Neural cell (in vitro differentiated cells): ENCODE data around the gene MTX1. TPM values are rescaled to one million over a fixed set of nuclear protein-coding genes. Genes with fewer than 3 reads are reported as not detected.
"Not testable (repeated sequence)": the region's sequence is repeated elsewhere in the genome, so short reads cannot be mapped to it uniquely, and the experiment has no call there.

ENCODE experiments used
- H2AFZ ChIP-seq: fragments of 200-600, 300-800 bp; sonication (generic), shearing (Covaris generic); 2 replicates; pipeline ENCODE4 v1.6.0; 2014; ENCODE audit warnings: low read depth, mild to moderate bottlenecking, antibody characterized with exemption, low read length, moderate library complexity
- H3F3A ChIP-seq: fragments of 200-600 bp; shearing (Covaris generic); 2 replicates; pipeline ENCODE4 v1.6.1; 2016; ENCODE audit warnings: mild to moderate bottlenecking, moderate library complexity, mixed read lengths, antibody characterized with exemption, low read length; ENCODE audit not compliant: insufficient read depth, poor library complexity, severe bottlenecking
- H3K27ac ChIP-seq: fragments of 200-600, 300-800 bp; sonication (generic), shearing (Covaris generic); 2 replicates; pipeline ENCODE4 v1.5.1; 2014; ENCODE audit warnings: mild to moderate bottlenecking, low read length, moderate library complexity
- H3K27me3 ChIP-seq: fragments of 300-800, 200-600 bp; sonication (generic), shearing (Covaris generic); 2 replicates; pipeline ENCODE4 v1.6.0; 2014; ENCODE audit warnings: mild to moderate bottlenecking, low read depth, low read length, moderate library complexity; ENCODE audit not compliant: insufficient read depth
- H3K36me3 ChIP-seq: fragments of 300-800, 200-600 bp; sonication (generic), shearing (Covaris generic); 2 replicates; pipeline ENCODE4 v1.5.1; 2014; ENCODE audit warnings: mild to moderate bottlenecking, antibody characterized with exemption, low read length, moderate library complexity; ENCODE audit not compliant: insufficient read depth
- H3K4me2 ChIP-seq: fragments of 300-800, 200-600 bp; sonication (generic), shearing (Covaris generic); 2 replicates; pipeline ENCODE4 v1.6.0; 2014; ENCODE audit warnings: mild to moderate bottlenecking, low read length
- H3K4me3 ChIP-seq: fragments of 300-800, 200-600 bp; sonication (generic), shearing (Covaris generic); 2 replicates; pipeline ENCODE4 v1.5.1; 2014; ENCODE audit warnings: mild to moderate bottlenecking, low read length, moderate library complexity
- H3K79me2 ChIP-seq: fragments of 200-600 bp; shearing (Covaris generic); replicated peaks from 2 replicates; pipeline ENCODE4 v1.6.0; 2014; ENCODE audit warnings: mild to moderate bottlenecking, low read length, moderate library complexity; ENCODE audit not compliant: insufficient read depth
- H3K9ac ChIP-seq: fragments of 300-800, 200-600 bp; sonication (generic), shearing (Covaris generic); 2 replicates; pipeline ENCODE4 v1.6.1; 2016; ENCODE audit warnings: mild to moderate bottlenecking, low read length, mixed read lengths
- H3K9me2 ChIP-seq: fragments of 200-600 bp; shearing (Covaris generic); 2 replicates; pipeline ENCODE4 v1.6.1; 2016; ENCODE audit warnings: mild to moderate bottlenecking, low read length, mixed read lengths; ENCODE audit not compliant: insufficient read depth
- H3K9me3 ChIP-seq: fragments of 200-600, 300-800 bp; sonication (generic), shearing (Covaris generic); 2 replicates; pipeline ENCODE4 v1.6.1; 2016; ENCODE audit warnings: mild to moderate bottlenecking, mixed run types, low read length, moderate library complexity, mixed read lengths
- H4K20me1 ChIP-seq: fragments of 200-600 bp; shearing (Covaris generic); 2 replicates; pipeline ENCODE4 v1.6.1; 2016; ENCODE audit warnings: mild to moderate bottlenecking, mixed run types; ENCODE audit not compliant: insufficient read depth
- EP300 ChIP-seq: fragments of 450-650 bp; conservative IDR thresholded peaks from 2 replicates; pipeline ENCODE4 v1.6.1; 2014; ENCODE audit warnings: antibody characterized with exemption, mild to moderate bottlenecking, moderate library complexity; ENCODE audit not compliant: poor library complexity, severe bottlenecking
- EZH2 ChIP-seq: fragments of 200-600, 300-800 bp; shearing (Covaris generic), sonication (generic); IDR thresholded peaks from 2 replicates; pipeline ENCODE4 v1.6.1; 2014; ENCODE audit warnings: antibody characterized with exemption, low read length, borderline replicate concordance, mild to moderate bottlenecking; ENCODE audit not compliant: insufficient read depth, poor library complexity, severe bottlenecking
- MXI1 ChIP-seq: fragments of 450-650 bp; conservative IDR thresholded peaks from 2 replicates; pipeline ENCODE4 v1.6.1; 2014; ENCODE audit warnings: antibody characterized with exemption, mild to moderate bottlenecking; ENCODE audit not compliant: poor library complexity, severe bottlenecking
- POLR2AphosphoS5 ChIP-seq: IDR thresholded peaks from 2 replicates; pipeline ENCODE4 v1.6.1; 2012
- RAD21 ChIP-seq: fragments of 450-650 bp; conservative IDR thresholded peaks from 2 replicates; pipeline ENCODE4 v1.6.1; 2014; ENCODE audit warnings: antibody characterized with exemption, mild to moderate bottlenecking, moderate library complexity
- SMC3 ChIP-seq: fragments of 450-650 bp; conservative IDR thresholded peaks from 2 replicates; pipeline ENCODE4 v1.6.1; 2014; ENCODE audit warnings: antibody characterized with exemption, mild to moderate bottlenecking, moderate library complexity; ENCODE audit not compliant: poor library complexity
- TAF1 ChIP-seq: IDR thresholded peaks from 2 replicates; pipeline ENCODE4 v1.6.1; 2012; ENCODE audit warnings: low read depth
- polyA plus RNA-seq: library from polyadenylated mRNA; depleted of rRNA; stranded (reverse); fragments of >200 nt; gene quantifications from 2 replicates; pipeline ENCODE4 v1.2.3, GENCODE V29; 2014
- TF ChIP-seq, protein P1 (sequence below): IDR thresholded peaks from 2 replicates; pipeline ENCODE4 v1.6.1; 2012; ENCODE audit warnings: borderline replicate concordance
- TF ChIP-seq, protein P2 (sequence below): fragments of 450-650 bp; IDR thresholded peaks from 2 replicates; pipeline ENCODE4 v1.5.1; 2014; ENCODE audit warnings: antibody characterized with exemption, mild to moderate bottlenecking, moderate library complexity; ENCODE audit not compliant: poor library complexity, severe bottlenecking

Gene MTX1
- polyA plus RNA-seq, 1 donor from 2014 or later = 55.0 TPM

DNA sequence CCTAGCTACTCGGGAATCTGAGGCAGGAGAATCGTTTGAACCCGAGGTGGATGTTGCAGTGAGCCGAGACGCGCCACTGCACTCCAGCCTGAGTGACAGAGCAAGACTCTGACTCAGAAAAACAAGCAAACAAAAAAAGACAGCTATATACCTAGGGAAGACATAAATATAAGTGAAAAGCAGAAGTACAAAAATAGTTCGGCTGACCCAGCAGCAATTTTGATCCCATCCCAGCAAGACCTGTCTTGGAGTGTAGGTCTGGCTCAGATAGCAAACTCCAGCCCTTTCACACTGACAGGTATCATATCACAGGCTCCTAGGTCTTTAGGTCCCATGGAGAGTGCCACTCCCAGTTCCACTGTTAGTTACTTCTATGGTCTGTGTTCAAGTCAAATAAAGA is 14.6 kb downstream of the MTX1 start:
- no peak overlapping the region for H3K4me3 ChIP-seq
- no peak overlapping the region for H3K9ac ChIP-seq
- no peaks in the 10 kb centered on the region for H3K9me2 ChIP-seq
- H2AFZ ChIP-seq = no peak overlapping the region
- TF ChIP-seq RAD21 (no peak), POLR2AphosphoS5 (no peak), EZH2 (no peak), TAF1 (no peak), EP300 (no peak), SMC3 (no peak), MXI1 (no peak)
- TF ChIP-seq, protein P1, sequence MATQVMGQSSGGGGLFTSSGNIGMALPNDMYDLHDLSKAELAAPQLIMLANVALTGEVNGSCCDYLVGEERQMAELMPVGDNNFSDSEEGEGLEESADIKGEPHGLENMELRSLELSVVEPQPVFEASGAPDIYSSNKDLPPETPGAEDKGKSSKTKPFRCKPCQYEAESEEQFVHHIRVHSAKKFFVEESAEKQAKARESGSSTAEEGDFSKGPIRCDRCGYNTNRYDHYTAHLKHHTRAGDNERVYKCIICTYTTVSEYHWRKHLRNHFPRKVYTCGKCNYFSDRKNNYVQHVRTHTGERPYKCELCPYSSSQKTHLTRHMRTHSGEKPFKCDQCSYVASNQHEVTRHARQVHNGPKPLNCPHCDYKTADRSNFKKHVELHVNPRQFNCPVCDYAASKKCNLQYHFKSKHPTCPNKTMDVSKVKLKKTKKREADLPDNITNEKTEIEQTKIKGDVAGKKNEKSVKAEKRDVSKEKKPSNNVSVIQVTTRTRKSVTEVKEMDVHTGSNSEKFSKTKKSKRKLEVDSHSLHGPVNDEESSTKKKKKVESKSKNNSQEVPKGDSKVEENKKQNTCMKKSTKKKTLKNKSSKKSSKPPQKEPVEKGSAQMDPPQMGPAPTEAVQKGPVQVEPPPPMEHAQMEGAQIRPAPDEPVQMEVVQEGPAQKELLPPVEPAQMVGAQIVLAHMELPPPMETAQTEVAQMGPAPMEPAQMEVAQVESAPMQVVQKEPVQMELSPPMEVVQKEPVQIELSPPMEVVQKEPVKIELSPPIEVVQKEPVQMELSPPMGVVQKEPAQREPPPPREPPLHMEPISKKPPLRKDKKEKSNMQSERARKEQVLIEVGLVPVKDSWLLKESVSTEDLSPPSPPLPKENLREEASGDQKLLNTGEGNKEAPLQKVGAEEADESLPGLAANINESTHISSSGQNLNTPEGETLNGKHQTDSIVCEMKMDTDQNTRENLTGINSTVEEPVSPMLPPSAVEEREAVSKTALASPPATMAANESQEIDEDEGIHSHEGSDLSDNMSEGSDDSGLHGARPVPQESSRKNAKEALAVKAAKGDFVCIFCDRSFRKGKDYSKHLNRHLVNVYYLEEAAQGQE = no peak
- TF ChIP-seq, protein P2, sequence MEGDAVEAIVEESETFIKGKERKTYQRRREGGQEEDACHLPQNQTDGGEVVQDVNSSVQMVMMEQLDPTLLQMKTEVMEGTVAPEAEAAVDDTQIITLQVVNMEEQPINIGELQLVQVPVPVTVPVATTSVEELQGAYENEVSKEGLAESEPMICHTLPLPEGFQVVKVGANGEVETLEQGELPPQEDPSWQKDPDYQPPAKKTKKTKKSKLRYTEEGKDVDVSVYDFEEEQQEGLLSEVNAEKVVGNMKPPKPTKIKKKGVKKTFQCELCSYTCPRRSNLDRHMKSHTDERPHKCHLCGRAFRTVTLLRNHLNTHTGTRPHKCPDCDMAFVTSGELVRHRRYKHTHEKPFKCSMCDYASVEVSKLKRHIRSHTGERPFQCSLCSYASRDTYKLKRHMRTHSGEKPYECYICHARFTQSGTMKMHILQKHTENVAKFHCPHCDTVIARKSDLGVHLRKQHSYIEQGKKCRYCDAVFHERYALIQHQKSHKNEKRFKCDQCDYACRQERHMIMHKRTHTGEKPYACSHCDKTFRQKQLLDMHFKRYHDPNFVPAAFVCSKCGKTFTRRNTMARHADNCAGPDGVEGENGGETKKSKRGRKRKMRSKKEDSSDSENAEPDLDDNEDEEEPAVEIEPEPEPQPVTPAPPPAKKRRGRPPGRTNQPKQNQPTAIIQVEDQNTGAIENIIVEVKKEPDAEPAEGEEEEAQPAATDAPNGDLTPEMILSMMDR = no peak
- no peaks in the 10 kb centered on the region for H4K20me1 ChIP-seq
- no peaks in the 10 kb centered on the region for H3K36me3 ChIP-seq
- peaks cover 6% of the 10 kb centered on the region for H3F3A ChIP-seq
- no peaks in the 10 kb centered on the region for H3K27me3 ChIP-seq
- no peaks in the 10 kb centered on the region for H3K9me3 ChIP-seq
- peaks cover 11% of the 10 kb centered on the region for H3K79me2 ChIP-seq
- H3K4me2 ChIP-seq = no peak overlapping the region
- no peak overlapping the region for H3K27ac ChIP-seq

GRCh38 chr1:155225404-155225759 is 16.9 kb downstream of the MTX1 start:
- not testable (repeated sequence) for H3K9me3 ChIP-seq, H2AFZ ChIP-seq, H3K36me3 ChIP-seq, H3K4me2 ChIP-seq, H4K20me1 ChIP-seq, H3K9ac ChIP-seq, H3F3A ChIP-seq, H3K9me2 ChIP-seq, H3K27ac ChIP-seq, H3K27me3 ChIP-seq
- Histone ChIP-seq H3K79me2 (peaks cover 11% of the 10 kb centered on the region), H3K4me3 (peak overlapping the region; percentile 92)
